Loucy (cell line): ENCODE results near the gene SEMA3D.

Source experiments
- EZH2phosphoT487 ChIP-seq: fragments of 200-600 bp; IDR thresholded peaks from 2 replicates; pipeline ENCODE4 v1.6.1; 2018; ENCODE audit warnings: antibody characterized with exemption, mild to moderate bottlenecking, moderate library complexity, borderline replicate concordance
- TF ChIP-seq, protein P1 (sequence below): fragments of 200-600 bp; sonication (generic); conservative IDR thresholded peaks from 2 replicates; pipeline ENCODE4 v1.5.1; 2014; ENCODE audit warnings: mild to moderate bottlenecking, antibody characterized with exemption, low read length

DNA sequence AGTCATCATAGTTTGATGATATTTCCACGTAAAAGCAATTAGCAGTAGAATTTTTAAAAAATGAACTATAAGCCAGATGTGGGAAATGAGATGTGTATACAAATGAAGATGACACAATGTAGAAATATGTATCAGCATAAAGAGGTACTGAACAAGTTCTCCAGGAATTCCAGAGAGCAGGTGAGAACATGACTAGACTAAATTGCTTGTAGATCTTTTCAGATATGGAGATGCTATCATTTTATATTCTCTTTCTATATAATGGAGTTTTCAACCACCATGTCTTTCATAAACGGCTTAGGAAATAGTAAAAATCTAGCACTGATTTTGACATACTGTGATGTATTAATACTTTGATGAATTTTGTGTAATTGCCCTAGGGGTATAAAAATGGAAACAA is 130.9 kb downstream of the SEMA3D start:
- TF ChIP-seq, protein P1, sequence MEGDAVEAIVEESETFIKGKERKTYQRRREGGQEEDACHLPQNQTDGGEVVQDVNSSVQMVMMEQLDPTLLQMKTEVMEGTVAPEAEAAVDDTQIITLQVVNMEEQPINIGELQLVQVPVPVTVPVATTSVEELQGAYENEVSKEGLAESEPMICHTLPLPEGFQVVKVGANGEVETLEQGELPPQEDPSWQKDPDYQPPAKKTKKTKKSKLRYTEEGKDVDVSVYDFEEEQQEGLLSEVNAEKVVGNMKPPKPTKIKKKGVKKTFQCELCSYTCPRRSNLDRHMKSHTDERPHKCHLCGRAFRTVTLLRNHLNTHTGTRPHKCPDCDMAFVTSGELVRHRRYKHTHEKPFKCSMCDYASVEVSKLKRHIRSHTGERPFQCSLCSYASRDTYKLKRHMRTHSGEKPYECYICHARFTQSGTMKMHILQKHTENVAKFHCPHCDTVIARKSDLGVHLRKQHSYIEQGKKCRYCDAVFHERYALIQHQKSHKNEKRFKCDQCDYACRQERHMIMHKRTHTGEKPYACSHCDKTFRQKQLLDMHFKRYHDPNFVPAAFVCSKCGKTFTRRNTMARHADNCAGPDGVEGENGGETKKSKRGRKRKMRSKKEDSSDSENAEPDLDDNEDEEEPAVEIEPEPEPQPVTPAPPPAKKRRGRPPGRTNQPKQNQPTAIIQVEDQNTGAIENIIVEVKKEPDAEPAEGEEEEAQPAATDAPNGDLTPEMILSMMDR = no peak
- no peak for TF ChIP-seq EZH2phosphoT487
